HG03342 (cell line): Measurements from ENCODE around the gene POFUT2.

Experiments used
- ATAC-seq: cut with Tn5 transposase; IDR thresholded peaks from one replicate; pipeline ENCODE4 v1.9.1; 2021; ENCODE audit warnings: mild to moderate bottlenecking, moderate library complexity; ENCODE audit not compliant: unreplicated experiment

POFUT2 gene

GRCh38 chr21:45264912-45265515 lies 22.7 kb downstream of the POFUT2 start:
- ATAC-seq = no peak

- ATAC-seq = no peak
These were observed 23.4 kb downstream of the POFUT2 start for GRCh38 chr21:45264146-45264911.

- no peak for ATAC-seq
These were observed 24.2 kb downstream of the POFUT2 start for GRCh38 chr21:45263534-45263933.

- ATAC-seq = no peak
These were observed 25.1 kb downstream of the POFUT2 start for GRCh38 chr21:45262616-45263015.

GRCh38 chr21:45262041-45262581 lies 25.6 kb downstream of the POFUT2 start:
- no peak for ATAC-seq

- no peak for ATAC-seq
These were observed 26.6 kb downstream of the POFUT2 start for GRCh38 chr21:45261093-45261492.

GRCh38 chr21:45260191-45260825 lies 27.4 kb downstream of the POFUT2 start:
- no peak for ATAC-seq

GRCh38 chr21:45259206-45259840 lies 28.4 kb downstream of the POFUT2 start:
- no peak for ATAC-seq

- no peak for ATAC-seq
These were observed 29.2 kb downstream of the POFUT2 start for GRCh38 chr21:45258466-45258865.

- no peak for ATAC-seq
These were observed 29.9 kb downstream of the POFUT2 start for GRCh38 chr21:45257673-45258341.

GRCh38 chr21:45256912-45257672 lies 30.6 kb downstream of the POFUT2 start:
- no peak for ATAC-seq

- ATAC-seq = no peak
These were observed 31.4 kb downstream of the POFUT2 start for GRCh38 chr21:45256021-45256911.

GRCh38 chr21:45255381-45256020 lies 32.2 kb downstream of the POFUT2 start:
- no peak for ATAC-seq

GRCh38 chr21:45254460-45254930 lies 33.2 kb downstream of the POFUT2 start:
- ATAC-seq = no peak

GRCh38 chr21:45253633-45254459 lies 33.8 kb downstream of the POFUT2 start:
- ATAC-seq = no peak

GRCh38 chr21:45253180-45253579 lies 34.5 kb downstream of the POFUT2 start:
- ATAC-seq = no peak

- ATAC-seq = no peak
These were observed 35.2 kb downstream of the POFUT2 start for GRCh38 chr21:45252448-45252925.
